SU-DHL-6 (cell line): ENCODE data around the gene MIGA2.
A peak's percentile ranks its signal among the peaks of the same experiment; 100 is the strongest.

ENCODE experiments used
- H2AFZ ChIP-seq: fragments of 200-600 bp; sonication (generic); 2 replicates; pipeline ENCODE4 v1.6.1; 2014; ENCODE audit warnings: low read depth, mild to moderate bottlenecking, moderate library complexity, mixed read lengths, antibody characterized with exemption, low read length; ENCODE audit not compliant: severe bottlenecking
- H3F3A ChIP-seq: fragments of 200-600 bp; shearing (Covaris generic); 2 replicates; pipeline ENCODE4 v1.6.0; 2016; ENCODE audit warnings: antibody characterized with exemption, mild to moderate bottlenecking; ENCODE audit not compliant: insufficient read depth
- H3K27ac ChIP-seq: fragments of 200-600 bp; sonication (generic); 2 replicates; pipeline ENCODE4 v1.5.1; 2016; ENCODE audit warnings: low read depth, mild to moderate bottlenecking, low read length, moderate library complexity, mixed read lengths
- H3K27me3 ChIP-seq: fragments of 200-600 bp; sonication (generic), shearing (Covaris generic); 2 replicates; pipeline ENCODE4 v1.6.0; 2014; ENCODE audit warnings: mild to moderate bottlenecking, low read length
- H3K36me3 ChIP-seq: fragments of 200-600 bp; sonication (generic); 2 replicates; pipeline ENCODE4 v1.6.1; 2014; ENCODE audit warnings: mild to moderate bottlenecking, low read length, mixed read lengths
- H3K4me2 ChIP-seq: fragments of 300-600, 200-600 bp; shearing (Covaris generic), sonication (generic); 2 replicates; pipeline ENCODE4 v1.6.0; 2014; ENCODE audit warnings: low read length, low read depth, mild to moderate bottlenecking; ENCODE audit not compliant: poor library complexity, severe bottlenecking
- H3K4me3 ChIP-seq: fragments of 200-600 bp; sonication (generic); 2 replicates; pipeline ENCODE4 v1.5.1; 2014; ENCODE audit warnings: antibody characterized with exemption, low read length, mild to moderate bottlenecking, mixed read lengths; ENCODE audit not compliant: insufficient read depth, poor library complexity, severe bottlenecking
- H3K79me2 ChIP-seq: fragments of 200-600 bp; sonication (generic); 2 replicates; pipeline ENCODE4 v1.6.1; 2014; ENCODE audit warnings: mild to moderate bottlenecking, low read length, moderate library complexity; ENCODE audit not compliant: insufficient read depth
- H3K9ac ChIP-seq: fragments of 200-600 bp; sonication (generic); 2 replicates; pipeline ENCODE4 v1.7.0; 2014; ENCODE audit warnings: mild to moderate bottlenecking, low read length
- H3K9me2 ChIP-seq: fragments of 200-600 bp; sonication (generic); replicated peaks from 2 replicates; pipeline ENCODE4 v1.6.1; 2014; ENCODE audit warnings: low read length; ENCODE audit not compliant: insufficient read depth
- H3K9me3 ChIP-seq: fragments of 200-600 bp; sonication (generic); 2 replicates; pipeline ENCODE4 v1.6.1; 2014; ENCODE audit warnings: low read length, mixed read lengths; ENCODE audit not compliant: insufficient read depth
- H4K20me1 ChIP-seq: fragments of 200-600 bp; sonication (generic); 2 replicates; pipeline ENCODE4 v1.6.1; 2014; ENCODE audit warnings: low read depth, mild to moderate bottlenecking, antibody characterized with exemption, low read length, moderate library complexity, mixed read lengths
- CTCF ChIP-seq: fragments of 200-600 bp; sonication (generic); IDR thresholded peaks from one replicate; pipeline ENCODE4 v1.5.1; 2017; ENCODE audit warnings: antibody characterized with exemption, mild to moderate bottlenecking, low read length, moderate library complexity; ENCODE audit not compliant: insufficient read depth, poor library complexity, severe bottlenecking
- EZH2phosphoT487 ChIP-seq: fragments of 200-600 bp; sonication (generic), shearing (Covaris generic); conservative IDR thresholded peaks from 2 replicates; pipeline ENCODE4 v1.6.1; 2018; ENCODE audit warnings: mild to moderate bottlenecking, antibody characterized with exemption, low read length, moderate library complexity, mixed read lengths

MIGA2 gene

GRCh38 chr9:129102791-129103594, 66.6 kb downstream of the MIGA2 start:
- H4K20me1 ChIP-seq = no peaks in the 10 kb centered on the region
- H3F3A ChIP-seq = no peaks in the 10 kb centered on the region
- no peak overlapping the region for H3K9ac ChIP-seq
- H3K79me2 ChIP-seq = no peaks in the 10 kb centered on the region
- H3K27ac ChIP-seq = no peak overlapping the region
- no peaks in the 10 kb centered on the region for H3K9me2 ChIP-seq
- H3K9me3 ChIP-seq = no peaks in the 10 kb centered on the region
- peak; percentile 31 for TF ChIP-seq CTCF
- no peak for TF ChIP-seq EZH2phosphoT487
- no peaks in the 10 kb centered on the region for H3K36me3 ChIP-seq
- no peaks in the 10 kb centered on the region for H3K27me3 ChIP-seq
- H3K4me2 ChIP-seq = no peak overlapping the region
- H2AFZ ChIP-seq = no peak overlapping the region
- H3K4me3 ChIP-seq = no peak overlapping the region

GRCh38 chr9:129103595-129103965, 67.2 kb downstream of the MIGA2 start:
- H3K4me3 ChIP-seq = no peak overlapping the region
- no peak for TF ChIP-seq EZH2phosphoT487
- no peak for TF ChIP-seq CTCF
- no peak overlapping the region for H2AFZ ChIP-seq

GRCh38 chr9:129104051-129104450, 67.6 kb downstream of the MIGA2 start:
- TF ChIP-seq CTCF (no peak), EZH2phosphoT487 (no peak)
- H3K9me2 ChIP-seq = no peaks in the 10 kb centered on the region
- no peaks in the 10 kb centered on the region for H3K27me3 ChIP-seq
- H3K9ac ChIP-seq = no peak overlapping the region
- no peak overlapping the region for H3K4me3 ChIP-seq
- H3K79me2 ChIP-seq = no peaks in the 10 kb centered on the region
- no peaks in the 10 kb centered on the region for H3F3A ChIP-seq
- H2AFZ ChIP-seq = no peak overlapping the region
- H3K4me2 ChIP-seq = no peak overlapping the region
- H3K9me3 ChIP-seq = no peaks in the 10 kb centered on the region
- H3K27ac ChIP-seq = no peak overlapping the region
- H3K36me3 ChIP-seq = no peaks in the 10 kb centered on the region
- H4K20me1 ChIP-seq = no peaks in the 10 kb centered on the region

More at GRCh38 chr9:129103595-129103965, 67.2 kb downstream of the MIGA2 start:
- no peaks in the 10 kb centered on the region for H3K36me3 ChIP-seq
- no peaks in the 10 kb centered on the region for H3K9me3 ChIP-seq
- H4K20me1 ChIP-seq = no peaks in the 10 kb centered on the region
- H3K4me2 ChIP-seq = no peak overlapping the region
- no peaks in the 10 kb centered on the region for H3K79me2 ChIP-seq
- H3K9me2 ChIP-seq = no peaks in the 10 kb centered on the region
- no peak overlapping the region for H3K27ac ChIP-seq
- H3F3A ChIP-seq = no peaks in the 10 kb centered on the region
- no peak overlapping the region for H3K9ac ChIP-seq
- H3K27me3 ChIP-seq = no peaks in the 10 kb centered on the region
